ENCODE data around the gene FADS6. TPM values are rescaled to one million over a fixed set of nuclear protein-coding genes. Genes with fewer than 3 reads are reported as not detected.
"Not testable (repeated sequence)": the region's sequence is repeated elsewhere in the genome, so short reads cannot be mapped to it uniquely, and the experiment has no call there.

FADS6 gene
- polyA plus RNA-seq, 1 of the 3 experiments (the other 2 are of a cell fraction), result not detected

- Histone ChIP-seq H2AFZ (ENCODE audit: low read depth) (no peak overlapping the region), H3K9me2 (no peaks in the 10 kb centered on the region), H3F3A (replicated peaks; ENCODE audit: insufficient read depth) (peaks cover under 1% of the 10 kb centered on the region), H3K36me3 (replicated peaks in 1 of 2; ENCODE audit: control insufficient read depth in 1 of 2, insufficient read depth in 2 of 2, low read length in 1 of 2) (peaks cover under 1 to 15% of the 10 kb centered on the region in 2 experiments), H4K20me1 (ENCODE audit: insufficient read depth) (peaks cover 9% of the 10 kb centered on the region; the same call in 1 of the 2 replicates), H3K9ac (no peak overlapping the region), H3K4me1 (ENCODE audit: control insufficient read depth in 1 of 2, insufficient read depth in 2 of 2, low read depth in 1 of 2, low read length in 1 of 2) (peaks cover 12 to 19% of the 10 kb centered on the region in 2 experiments; a peak in 3 of 4 replicates), H3K79me2 (ENCODE audit: insufficient read depth) (peaks cover 15% of the 10 kb centered on the region), H3K4me2 (peak overlapping the region; percentile 90; the same call in 1 of the 2 replicates), H3K27ac (ENCODE audit: low read depth in 2 of 2, low read length in 1 of 2) (no peak overlapping the region), H3K27me3 (ENCODE audit: insufficient read depth) (no peaks in the 10 kb centered on the region), H3K4me3 (ENCODE audit: low read depth in 2 of 2, low read length in 1 of 2) (no peak overlapping the region), H3K9me3 (no peaks in the 10 kb centered on the region)
- TF ChIP-seq TCF12 (IDR thresholded peaks at IDR 0.05), result no peak
- no peak for TF ChIP-seq TAF1 (IDR thresholded peaks at IDR 0.05; ENCODE audit: borderline replicate concordance, low read depth, low read length)
- no peak for TF ChIP-seq GATA2 (CRISPR knock-in tag; IDR thresholded peaks at IDR 0.05)
- no peak for TF ChIP-seq TEAD4 (IDR thresholded peaks at IDR 0.05; ENCODE audit: borderline replicate concordance, insufficient read depth)
- DNase-seq, result no peak
- CTCF ChIA-PET, result interaction anchor here (0.7 to 47.7 kb wide), 6 partner anchors 53 to 134 kb away, joined by 3 to 3869 read pairs (median 6); partner anchors contain the start of genes GRIN2C, NAT9 and RAB37
- POLR2A ChIA-PET, result no interaction called here
- WGBS (ENCODE audit: low lambda C conversion rate), result 91% methylated on average over 3 of the region's 3 CpGs
These were observed 22.9 kb downstream of the FADS6 start for GRCh38 chr17:74870512-74870911.

- H2AFZ ChIP-seq (ENCODE audit: low read depth); POLR2A ChIA-PET: not testable (repeated sequence)
These were observed 23.4 kb downstream of the FADS6 start for GRCh38 chr17:74870028-74870427.

GRCh38 chr17:74868908-74869255 lies 24.6 kb downstream of the FADS6 start:
- H3K36me3 ChIP-seq (replicated peaks in 1 of 2; ENCODE audit: control insufficient read depth in 1 of 2, insufficient read depth in 2 of 2, low read length in 1 of 2), result peaks cover 4 to 20% of the 10 kb centered on the region in 2 experiments
- POLR2A ChIA-PET, result no interaction called here
- H3K9me3 ChIP-seq, result no peaks in the 10 kb centered on the region
- H4K20me1 ChIP-seq (ENCODE audit: insufficient read depth), result peaks cover 14% of the 10 kb centered on the region; the same call in 1 of the 2 replicates
- CTCF ChIA-PET, result interaction anchor here (1.8 to 47.7 kb wide), 3 partner anchors 9 to 121 kb away, joined by 4 to 3869 read pairs (median 191); partner anchors contain the start of genes GRIN2C, NAT9 and NHERF1
- H3K4me1 ChIP-seq (ENCODE audit: control insufficient read depth in 1 of 2, insufficient read depth in 2 of 2, low read depth in 1 of 2, low read length in 1 of 2), result peaks cover 12 to 18% of the 10 kb centered on the region in 2 experiments; a peak in 3 of 4 replicates
- H3K27me3 ChIP-seq (ENCODE audit: insufficient read depth), result no peaks in the 10 kb centered on the region
- H3F3A ChIP-seq (replicated peaks; ENCODE audit: insufficient read depth), result peaks cover 6% of the 10 kb centered on the region
- no peak overlapping the region for H3K4me3 ChIP-seq (ENCODE audit: low read depth in 2 of 2, low read length in 1 of 2)
- H3K9ac ChIP-seq, result no peak overlapping the region
- peak overlapping the region; percentile 90; the same call in 1 of the 2 replicates for H3K4me2 ChIP-seq
- TF ChIP-seq TCF12 (IDR thresholded peaks at IDR 0.05) (no peak), TEAD4 (IDR thresholded peaks at IDR 0.05; ENCODE audit: borderline replicate concordance, insufficient read depth) (no peak), IRF3 (IDR thresholded peaks at IDR 0.05; ENCODE audit: low read depth, low read length) (no peak), FOSL2 (IDR thresholded peaks at IDR 0.05; ENCODE audit: borderline replicate concordance, low read depth) (no peak)
- H3K79me2 ChIP-seq (ENCODE audit: insufficient read depth), result peaks cover 15% of the 10 kb centered on the region
- no peak for DNase-seq
- 87% methylated on average over 6 of the region's 6 CpGs for WGBS (ENCODE audit: low lambda C conversion rate)
- H2AFZ ChIP-seq (ENCODE audit: low read depth), result no peak overlapping the region
- H3K9me2 ChIP-seq, result no peaks in the 10 kb centered on the region
- H3K27ac ChIP-seq (ENCODE audit: low read depth in 2 of 2, low read length in 1 of 2), result no peak overlapping the region

More at GRCh38 chr17:74870028-74870427, 23.4 kb downstream of the FADS6 start:
- H3K36me3 ChIP-seq (replicated peaks in 1 of 2; ENCODE audit: control insufficient read depth in 1 of 2, insufficient read depth in 2 of 2, low read length in 1 of 2), result peaks cover 3 to 18% of the 10 kb centered on the region in 2 experiments
- H3K9ac ChIP-seq; H3K27ac ChIP-seq (ENCODE audit: low read depth in 2 of 2, low read length in 1 of 2); H3K9me2 ChIP-seq; H4K20me1 ChIP-seq (ENCODE audit: insufficient read depth); H3F3A ChIP-seq (replicated peaks; ENCODE audit: insufficient read depth); DNase-seq; H3K27me3 ChIP-seq (ENCODE audit: insufficient read depth); H3K4me3 ChIP-seq (ENCODE audit: low read depth in 2 of 2, low read length in 1 of 2); H3K9me3 ChIP-seq: not testable (repeated sequence)
- CTCF ChIA-PET, result interaction anchor here (0.7 to 47.7 kb wide), 5 partner anchors 52 to 133 kb away, joined by 3 to 3869 read pairs (median 5); partner anchors contain the start of genes GRIN2C, NAT9 and RAB37
- peak overlapping the region; percentile 90; the same call in 1 of the 2 replicates for H3K4me2 ChIP-seq
- H3K79me2 ChIP-seq (ENCODE audit: insufficient read depth), result peaks cover 15% of the 10 kb centered on the region
- 99% methylated on average over 9 of the region's 9 CpGs for WGBS (ENCODE audit: low lambda C conversion rate)
- H3K4me1 ChIP-seq (ENCODE audit: control insufficient read depth in 1 of 2, insufficient read depth in 2 of 2, low read depth in 1 of 2, low read length in 1 of 2), result peaks cover 12 to 19% of the 10 kb centered on the region in 2 experiments; a peak in 3 of 4 replicates
